GM19023 (cell line): Measurements from ENCODE around the gene ZNF664.

Experiments used
- ATAC-seq: cut with Tn5 transposase; IDR thresholded peaks from one replicate; pipeline ENCODE4 v1.9.1; 2021; ENCODE audit warnings: mild to moderate bottlenecking, moderate library complexity; ENCODE audit not compliant: unreplicated experiment

Gene ZNF664

GRCh38 chr12:124006846-124007713, 34.1 kb downstream of the ZNF664 start:
- no peak for ATAC-seq

GRCh38 chr12:124007826-124008570, 35.0 kb downstream of the ZNF664 start:
- ATAC-seq, result no peak

- no peak for ATAC-seq
Measured at GRCh38 chr12:124008595-124008994, 35.6 kb downstream of the ZNF664 start.

GRCh38 chr12:124009781-124010180, 36.8 kb downstream of the ZNF664 start:
- ATAC-seq, result no peak

DNA sequence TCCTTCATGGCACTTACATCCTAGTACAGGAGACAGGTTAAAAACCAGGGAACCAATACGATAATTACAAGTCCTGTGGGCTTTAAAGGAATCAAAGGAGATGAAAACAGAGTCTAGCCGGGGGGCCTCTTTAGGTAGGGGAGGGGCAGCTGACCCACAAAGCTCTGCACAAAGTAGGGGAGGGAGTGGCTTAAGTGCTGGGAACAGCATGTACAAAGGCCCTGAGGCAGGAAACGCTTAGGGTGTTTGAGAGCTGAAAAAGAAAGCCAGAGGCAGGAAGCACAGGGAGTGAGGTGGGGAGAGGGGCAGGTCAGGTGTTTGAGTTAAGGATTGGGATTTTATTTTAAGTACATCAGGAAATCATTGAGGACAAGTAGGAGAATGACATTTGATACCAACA, 37.7 kb downstream of the ZNF664 start:
- ATAC-seq, result no peak

DNA sequence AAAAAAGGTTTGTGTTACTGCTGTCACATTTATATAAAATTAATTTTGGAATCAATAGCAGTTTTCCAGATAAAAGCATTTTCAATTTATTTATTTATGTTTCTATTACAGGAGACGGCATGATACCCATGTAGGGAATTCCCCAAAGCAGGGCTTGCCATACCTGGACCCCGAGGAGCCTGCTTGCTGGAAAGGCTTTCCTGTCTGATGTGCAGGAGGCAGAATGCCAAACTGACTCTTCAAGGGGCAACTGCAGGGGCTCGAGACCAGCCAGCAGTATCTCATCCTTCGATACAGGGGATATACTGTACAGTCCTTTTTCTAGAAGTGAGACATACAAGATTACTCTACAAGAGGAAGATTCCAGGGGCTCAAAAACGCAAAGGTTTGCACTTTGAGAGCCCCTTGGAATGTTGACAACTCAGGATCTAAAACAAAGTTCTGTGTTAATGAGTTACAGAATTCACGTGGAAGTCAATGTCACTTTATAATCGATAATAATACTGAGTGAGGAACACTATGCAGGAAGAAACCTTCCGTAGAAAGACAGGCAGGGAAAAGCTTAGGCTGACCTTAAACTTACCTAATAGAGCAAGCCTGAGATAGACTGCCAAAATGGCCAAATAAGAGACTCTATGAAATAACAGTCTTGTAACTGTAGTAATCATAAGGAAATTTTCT, 38.6 kb downstream of the ZNF664 start:
- no peak for ATAC-seq

GRCh38 chr12:124013073-124013472, 40.1 kb downstream of the ZNF664 start:
- ATAC-seq, result no peak

DNA sequence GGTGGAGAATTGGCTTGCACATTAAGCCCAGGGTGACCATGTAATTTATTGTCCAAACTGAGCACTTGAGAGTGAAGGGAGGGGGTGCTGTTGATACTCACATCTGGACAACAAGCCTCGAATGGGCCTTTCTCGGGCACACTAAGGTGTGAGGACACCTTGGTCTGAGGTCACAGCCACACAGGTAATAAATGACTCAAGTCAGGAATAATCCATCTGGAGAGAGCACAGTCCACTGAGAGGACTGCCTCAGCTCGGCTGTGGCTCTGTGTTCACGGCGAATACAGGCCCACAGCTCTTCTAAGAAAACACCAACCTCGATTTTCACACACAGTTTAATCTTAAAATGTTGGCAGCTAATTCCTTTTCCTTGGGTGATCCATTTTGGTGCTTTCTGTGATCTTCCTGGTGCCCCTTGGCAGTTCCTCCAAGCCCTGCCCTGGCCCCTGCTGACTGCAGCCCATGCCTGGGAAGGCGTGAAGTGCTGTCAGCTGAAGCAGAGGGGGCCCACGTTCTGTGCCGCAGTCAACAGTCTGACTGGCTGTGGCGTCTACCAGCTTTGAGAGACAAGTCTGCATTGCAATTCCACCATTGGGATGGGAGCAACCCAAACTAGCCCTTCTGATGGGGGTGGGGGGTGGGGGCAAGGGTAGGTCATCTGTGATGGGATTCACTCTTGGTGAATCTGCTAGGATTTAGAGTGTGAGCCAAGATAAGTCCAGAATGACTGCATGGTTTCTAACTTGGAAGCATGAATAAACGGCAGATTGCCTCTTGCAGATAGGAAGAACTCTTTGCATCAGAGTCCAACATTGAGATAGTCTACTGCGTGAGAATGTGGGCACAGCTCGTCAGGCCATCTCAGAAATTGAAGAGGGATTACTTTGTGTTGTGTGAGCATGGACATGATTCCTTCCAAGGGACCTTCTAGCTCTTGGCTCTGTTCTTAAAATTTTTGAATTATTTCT, 42.8 kb downstream of the ZNF664 start:
- ATAC-seq, result no peak

DNA sequence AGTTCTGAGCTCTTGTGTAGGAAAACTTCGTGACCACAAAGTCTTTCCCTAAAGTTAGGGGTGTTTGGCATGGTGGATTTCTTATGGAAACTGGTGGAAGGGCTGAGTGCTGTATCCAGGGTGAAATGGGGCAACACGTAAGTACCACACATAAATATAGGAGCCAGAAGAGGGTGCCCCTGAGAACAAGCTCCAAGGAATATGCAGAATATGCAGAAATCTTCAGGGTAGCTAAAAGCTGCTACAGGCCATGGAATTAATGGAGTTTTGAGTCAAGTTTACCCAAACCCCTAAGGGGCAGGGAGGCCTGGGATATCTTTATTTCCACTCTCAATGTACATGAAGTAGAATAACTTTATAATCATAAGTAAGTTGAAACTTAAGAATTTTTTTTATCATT, 44.0 kb downstream of the ZNF664 start:
- ATAC-seq, result no peak

DNA sequence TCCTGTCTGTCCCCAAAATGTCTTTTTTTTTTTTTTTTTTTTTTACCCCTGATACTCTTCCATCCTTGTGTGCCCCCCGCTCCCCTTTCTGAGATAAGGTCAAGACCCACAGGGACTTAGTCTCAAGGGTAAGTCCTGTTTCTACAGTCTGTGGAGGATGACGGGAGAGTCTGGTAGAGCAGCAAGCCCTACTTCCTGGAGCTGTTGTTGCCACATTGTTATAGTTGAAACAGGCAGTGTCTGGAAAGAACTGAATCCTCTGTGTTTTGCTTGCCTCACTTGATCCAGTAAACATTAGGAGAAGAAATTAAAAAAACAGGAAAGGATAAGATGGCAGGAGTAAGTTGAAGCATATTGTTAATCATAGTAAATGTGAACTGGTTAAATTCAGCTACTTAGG, 45.5 kb downstream of the ZNF664 start:
- ATAC-seq, result no peak

DNA sequence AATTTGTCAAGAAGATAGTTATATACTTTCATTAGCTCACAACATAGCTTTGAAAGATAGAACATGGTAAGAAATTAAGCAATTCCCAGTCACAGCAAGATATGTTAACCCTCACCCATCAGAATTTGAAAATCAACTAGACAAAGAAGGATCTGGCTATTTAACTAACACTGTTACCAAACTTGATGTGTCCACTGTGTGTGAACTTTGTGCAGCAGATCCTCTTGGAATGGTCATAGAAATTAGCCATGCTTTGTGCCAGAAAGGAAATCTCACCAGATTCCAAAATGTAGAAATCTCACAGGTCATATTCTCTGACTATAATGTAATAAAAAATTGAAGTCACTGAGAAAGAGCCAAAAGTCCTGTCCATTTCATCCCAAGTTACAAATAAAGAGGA, 46.1 kb downstream of the ZNF664 start:
- no peak for ATAC-seq

DNA sequence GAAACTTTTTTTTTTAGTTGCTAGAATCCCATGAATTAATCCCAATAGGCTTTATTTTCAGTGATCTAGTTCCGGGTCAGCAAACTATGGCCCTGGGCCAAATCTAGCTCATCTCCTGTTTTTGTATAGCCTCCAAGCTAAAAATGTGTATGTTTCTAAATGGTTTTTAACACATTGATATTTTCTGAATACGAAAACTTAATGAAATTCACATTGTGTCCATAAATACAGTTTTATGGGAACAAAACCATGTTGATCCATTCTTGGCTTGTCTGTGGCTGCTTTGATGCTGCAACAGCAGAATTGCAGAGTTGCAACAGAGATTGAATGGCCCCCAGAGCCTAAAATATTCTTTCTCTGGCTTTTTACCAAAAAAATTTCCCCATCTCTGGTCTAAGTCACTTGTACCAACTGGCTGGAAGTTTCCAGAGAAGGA, 47.5 kb downstream of the ZNF664 start:
- ATAC-seq, result no peak

DNA sequence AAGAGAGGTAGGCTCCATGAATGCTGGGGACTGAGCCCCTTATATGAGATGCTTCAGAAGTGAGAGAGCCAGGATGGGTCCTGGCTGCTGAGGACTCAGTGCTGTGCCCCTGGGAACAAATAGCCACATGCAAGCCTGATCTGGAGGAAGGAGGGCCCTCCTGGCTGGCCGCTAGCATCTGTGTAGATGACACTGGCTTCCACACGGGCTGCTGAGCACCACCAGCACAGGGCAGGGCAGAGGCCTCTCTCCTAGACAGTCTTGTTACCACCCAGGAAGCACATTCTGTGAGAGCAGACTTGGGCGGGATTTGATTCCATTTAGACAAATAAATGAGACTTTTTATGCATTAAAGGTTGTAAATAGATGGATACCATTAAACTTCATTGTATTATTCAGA, 48.0 kb downstream of the ZNF664 start:
- no peak for ATAC-seq

GRCh38 chr12:124022161-124022560, 49.1 kb downstream of the ZNF664 start:
- ATAC-seq, result no peak

- ATAC-seq, result no peak
Measured at GRCh38 chr12:124024263-124024678, 51.3 kb downstream of the ZNF664 start.

- no peak for ATAC-seq
Measured at GRCh38 chr12:124024776-124025175, 51.8 kb downstream of the ZNF664 start.

DNA sequence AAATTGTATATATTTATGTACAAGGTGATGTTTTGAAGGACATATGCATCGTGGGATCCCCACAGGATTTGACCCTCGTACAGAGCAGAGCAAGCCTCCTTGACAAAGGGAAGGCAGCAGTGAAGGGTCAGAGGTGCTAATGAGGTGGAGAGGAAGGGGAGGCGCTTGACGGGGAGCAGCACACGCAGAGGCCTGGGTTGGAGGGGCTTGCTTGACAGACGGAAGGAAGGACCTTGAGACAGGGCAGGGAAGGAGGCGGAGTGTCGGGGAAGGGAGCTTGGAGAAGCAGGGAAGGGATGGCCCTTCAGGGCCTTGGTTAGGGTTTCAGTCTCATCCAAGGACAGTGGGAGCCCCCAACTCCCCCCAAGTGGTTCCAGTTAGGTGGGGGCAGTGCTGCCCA, 52.6 kb downstream of the ZNF664 start:
- ATAC-seq, result no peak

GRCh38 chr12:124026755-124027745, 54.0 kb downstream of the ZNF664 start:
- no peak for ATAC-seq
